ENCODE data around the gene THADA. TPM values are rescaled to one million over a fixed set of nuclear protein-coding genes. Genes with fewer than 3 reads are reported as not detected.

THADA gene
- total RNA-seq, 3 donors from 2014 or later (not counting 1 experiment from before 2014, with no cell fraction given) = 34.1 to 35.7 (median 35.3) TPM

GRCh38 chr2:43480874-43481273 lies 115.0 kb downstream of the THADA start:
- H3K36me3 Mint-ChIP-seq = no peaks in the 10 kb centered on the region
- H3K27me3 ChIP-seq (ENCODE audit: control insufficient read depth, insufficient read depth, low read length) = no peaks in the 10 kb centered on the region
- DNase-seq (no peak), ATAC-seq (no peak)
- TF ChIP-seq CTCF (IDR thresholded peaks at IDR 0.05) = no peak
- peaks cover 10% of the 10 kb centered on the region for H3K36me3 ChIP-seq (ENCODE audit: control insufficient read depth, insufficient read depth, low read length)
- intact Hi-C loops (cut with micrococcal nuclease) = loop anchor here (5.0 kb wide), 1 partner anchor 254 kb away; the partner anchor contains the start of gene ZFP36L2
- no peak overlapping the region for H3K4me3 Mint-ChIP-seq
- H3K27ac ChIP-seq (ENCODE audit: low read length) = no peak overlapping the region
- H3K4me1 Mint-ChIP-seq = peaks cover 9% of the 10 kb centered on the region in 2 donors
- 100% methylated on average over 3 of the region's 3 CpGs for WGBS (ENCODE audit: insufficient coverage)
- H3K27ac Mint-ChIP-seq = no peak overlapping the region
- no peaks in the 10 kb centered on the region for H3K9me3 ChIP-seq (ENCODE audit: control insufficient read depth, insufficient read depth, low read length)
- H3K27me3 Mint-ChIP-seq (ENCODE audit: low read depth in 2 of 2) = no peaks in the 10 kb centered on the region
- H3K4me3 ChIP-seq (ENCODE audit: low read length) = no peak overlapping the region
- H3K4me1 ChIP-seq (ENCODE audit: control insufficient read depth, insufficient read depth, low read length) = no peaks in the 10 kb centered on the region
- no peaks in the 10 kb centered on the region for H3K9me3 Mint-ChIP-seq

GRCh38 chr2:43478412-43479086 lies 117.3 kb downstream of the THADA start:
- 86% methylated on average over 2 of the region's 3 CpGs for whole genome bisulfite sequencing (ENCODE audit: insufficient coverage)
- no peak overlapping the region for H3K27ac Mint-ChIP-seq
- intact Hi-C loops (cut with micrococcal nuclease) = no loop called here
- H3K36me3 ChIP-seq (ENCODE audit: control insufficient read depth, insufficient read depth, low read length) = peaks cover 12% of the 10 kb centered on the region
- no peaks in the 10 kb centered on the region for H3K36me3 Mint-ChIP-seq
- H3K9me3 Mint-ChIP-seq = no peaks in the 10 kb centered on the region
- TF ChIP-seq CTCF (IDR thresholded peaks at IDR 0.05) = no peak
- H3K4me1 ChIP-seq (ENCODE audit: control insufficient read depth, insufficient read depth, low read length) = no peaks in the 10 kb centered on the region
- H3K4me1 Mint-ChIP-seq = peaks cover 9% of the 10 kb centered on the region in 2 donors
- no peaks in the 10 kb centered on the region for H3K27me3 Mint-ChIP-seq (ENCODE audit: low read depth in 2 of 2)
- no peaks in the 10 kb centered on the region for H3K27me3 ChIP-seq (ENCODE audit: control insufficient read depth, insufficient read depth, low read length)
- no peak overlapping the region for H3K4me3 Mint-ChIP-seq
- H3K27ac ChIP-seq (ENCODE audit: low read length) = no peak overlapping the region
- ATAC-seq (no peak), DNase-seq (no peak)
- H3K4me3 ChIP-seq (ENCODE audit: low read length) = no peak overlapping the region
- H3K9me3 ChIP-seq (ENCODE audit: control insufficient read depth, insufficient read depth, low read length) = no peaks in the 10 kb centered on the region

GRCh38 chr2:43475922-43476321 lies 119.9 kb downstream of the THADA start:
- WGBS (ENCODE audit: insufficient coverage) = no CpG with 5 or more reads among the region's 2 CpGs
- TF ChIP-seq CTCF (IDR thresholded peaks at IDR 0.05) = no peak
- Mint-ChIP-seq H3K9me3 (no peaks in the 10 kb centered on the region), H3K4me1 (no peaks in the 10 kb centered on the region), H3K27ac (no peak overlapping the region), H3K36me3 (no peaks in the 10 kb centered on the region), H3K27me3 (ENCODE audit: low read depth in 2 of 2) (no peaks in the 10 kb centered on the region), H3K4me3 (no peak overlapping the region)
- Histone ChIP-seq H3K27me3 (ENCODE audit: control insufficient read depth, insufficient read depth, low read length) (no peaks in the 10 kb centered on the region), H3K9me3 (ENCODE audit: control insufficient read depth, insufficient read depth, low read length) (no peaks in the 10 kb centered on the region), H3K36me3 (ENCODE audit: control insufficient read depth, insufficient read depth, low read length) (peaks cover 12% of the 10 kb centered on the region), H3K27ac (ENCODE audit: low read length) (no peak overlapping the region), H3K4me1 (ENCODE audit: control insufficient read depth, insufficient read depth, low read length) (no peaks in the 10 kb centered on the region), H3K4me3 (ENCODE audit: low read length) (no peak overlapping the region)
- DNase-seq (no peak), ATAC-seq (no peak)
- intact Hi-C loops (cut with micrococcal nuclease) = loop anchor here (2.0 kb wide), 1 partner anchor 341 kb away; no protein-coding TSS in a partner anchor

Measured in natural killer cell (primary cell).